ENCODE results near the gene RAI2. TPM values are rescaled to one million over a fixed set of nuclear protein-coding genes. Genes with fewer than 3 reads are reported as not detected.
"Not testable (repeated sequence)": the region's sequence is repeated elsewhere in the genome, so short reads cannot be mapped to it uniquely, and the experiment has no call there.

RAI2 gene
- total RNA-seq, 1 donor from 2014 or later: 5.7 TPM

GRCh38 chrX:17788439-17788838 is 72.7 kb downstream of the RAI2 start:
- Mint-ChIP-seq H3K4me3 (no peak overlapping the region), H3K27me3 (no peaks in the 10 kb centered on the region)
- no peak for DNase-seq (ENCODE audit: extremely low spot score, unreplicated experiment)

GRCh38 chrX:17787557-17787956 is 73.5 kb downstream of the RAI2 start:
- Mint-ChIP-seq H3K36me3 (no peaks in the 10 kb centered on the region), H3K27me3 (no peaks in the 10 kb centered on the region), H3K9me3 (no peaks in the 10 kb centered on the region), H3K4me3 (no peak overlapping the region), H3K4me1 (ENCODE audit: unreplicated experiment) (no peaks in the 10 kb centered on the region), H3K27ac (no peak overlapping the region)
- no peak for DNase-seq (ENCODE audit: extremely low spot score, unreplicated experiment)
- no peak for TF ChIP-seq CTCF (conservative IDR thresholded peaks at IDR 0.05)

More at GRCh38 chrX:17788439-17788838, 72.7 kb downstream of the RAI2 start:
- H3K9me3 Mint-ChIP-seq: no peaks in the 10 kb centered on the region
- TF ChIP-seq CTCF (conservative IDR thresholded peaks at IDR 0.05): peak; percentile 82
- H3K4me1 Mint-ChIP-seq (ENCODE audit: unreplicated experiment): no peaks in the 10 kb centered on the region
- no peak overlapping the region for H3K27ac Mint-ChIP-seq
- no peaks in the 10 kb centered on the region for H3K36me3 Mint-ChIP-seq

- H3K9me3 Mint-ChIP-seq; DNase-seq (ENCODE audit: extremely low spot score, unreplicated experiment); H3K36me3 Mint-ChIP-seq; H3K27me3 Mint-ChIP-seq; H3K4me1 Mint-ChIP-seq (ENCODE audit: unreplicated experiment); H3K27ac Mint-ChIP-seq: not testable (repeated sequence)
- peak overlapping the region; percentile 61 for H3K4me3 Mint-ChIP-seq
Measured at GRCh38 chrX:17786554-17787347, 74.3 kb downstream of the RAI2 start.

GRCh38 chrX:17779434-17779833 is 81.7 kb downstream of the RAI2 start:
- no peaks in the 10 kb centered on the region for H3K36me3 Mint-ChIP-seq
- H3K27me3 Mint-ChIP-seq: no peaks in the 10 kb centered on the region
- no peak for TF ChIP-seq CTCF (conservative IDR thresholded peaks at IDR 0.05)
- no peak for DNase-seq (ENCODE audit: extremely low spot score, unreplicated experiment)
- H3K9me3 Mint-ChIP-seq: peaks cover 5% of the 10 kb centered on the region
- H3K4me1 Mint-ChIP-seq (ENCODE audit: unreplicated experiment): no peaks in the 10 kb centered on the region
- no peak overlapping the region for H3K4me3 Mint-ChIP-seq
- H3K27ac Mint-ChIP-seq: no peak overlapping the region

GRCh38 chrX:17778997-17779396 is 82.1 kb downstream of the RAI2 start:
- Mint-ChIP-seq H3K4me3 (no peak overlapping the region), H3K4me1 (ENCODE audit: unreplicated experiment) (no peaks in the 10 kb centered on the region), H3K36me3 (no peaks in the 10 kb centered on the region), H3K27ac (no peak overlapping the region), H3K9me3 (peaks cover 5% of the 10 kb centered on the region), H3K27me3 (no peaks in the 10 kb centered on the region)
- DNase-seq (ENCODE audit: extremely low spot score, unreplicated experiment): no peak
- no peak for TF ChIP-seq CTCF (conservative IDR thresholded peaks at IDR 0.05)

- no peaks in the 10 kb centered on the region for H3K9me3 Mint-ChIP-seq
Measured at GRCh38 chrX:17774053-17774452, 87.0 kb downstream of the RAI2 start.

More at GRCh38 chrX:17774053-17774452, 87.0 kb downstream of the RAI2 start:
- Mint-ChIP-seq H3K27me3 (no peaks in the 10 kb centered on the region), H3K27ac (no peak overlapping the region), H3K36me3 (no peaks in the 10 kb centered on the region), H3K4me3 (no peak overlapping the region), H3K4me1 (ENCODE audit: unreplicated experiment) (no peaks in the 10 kb centered on the region)
- no peak for DNase-seq (ENCODE audit: extremely low spot score, unreplicated experiment)
- no peak for TF ChIP-seq CTCF (conservative IDR thresholded peaks at IDR 0.05)
